PC-9 (cell line): Measurements from ENCODE around the gene PNKD. TPM values are rescaled to one million over a fixed set of nuclear protein-coding genes. Genes with fewer than 3 reads are reported as not detected.

Experiments used
- BruUV-seq: library from RNA; stranded (reverse); fragments of 400-500 nt; replicated peaks from 2 replicates; lab custom pipeline; 2021; lab: Mats Ljungman, UMichigan
- CTCF ChIA-PET: fragments of 300-600 bp; sonication (Branson Sonifier 250); formaldehyde crosslinking; loops from one replicate; lab custom pipeline; 2022; ENCODE audit warnings: antibody characterized with exemption; lab: Charles Lee
- POLR2A ChIA-PET: fragments of 300-600 bp; sonication (Branson Sonifier 250); formaldehyde crosslinking; loops from one replicate; lab custom pipeline; 2022; ENCODE audit warnings: antibody characterized with exemption; ENCODE audit not compliant: unreplicated experiment; lab: Charles Lee
- DNase-seq, 2 experiments: peaks; one replicate each; pipeline versions ENCODE4 v3.0.0 to v3.0.0-alpha.2; 2015 to 2022; ENCODE audit warnings: mixed read lengths in 1 of 2
- H2AFZ ChIP-seq: fragments of 200-600 bp; sonication (generic); 2 replicates; pipeline ENCODE4 v1.8.1; 2017; ENCODE audit warnings: antibody characterized with exemption
- H3F3A ChIP-seq: fragments of 200-600 bp; sonication (generic); 2 replicates; pipeline ENCODE4 v1.8.1; 2017; ENCODE audit warnings: antibody characterized with exemption, mild to moderate bottlenecking, low read depth; ENCODE audit not compliant: insufficient read depth
- H3K27ac ChIP-seq: fragments of 200-600 bp; sonication (generic); 2 replicates; pipeline ENCODE4 v1.6.1; 2016; ENCODE audit warnings: mixed run types
- H3K27me3 ChIP-seq: fragments of 200-600 bp; sonication (generic); 2 replicates; pipeline ENCODE4 v1.6.1; 2016; ENCODE audit warnings: low read depth, mixed run types; ENCODE audit not compliant: insufficient read depth
- H3K36me3 ChIP-seq: fragments of 200-600 bp; sonication (generic); 2 replicates; pipeline ENCODE4 v1.6.1; 2016; ENCODE audit warnings: low read depth, mixed run types
- H3K4me1 ChIP-seq: fragments of 200-600 bp; sonication (generic); replicated peaks from 2 replicates; pipeline ENCODE4 v1.6.1; 2016; ENCODE audit warnings: mixed run types; ENCODE audit not compliant: insufficient read depth
- H3K4me2 ChIP-seq: fragments of 200-600 bp; sonication (generic); 2 replicates; pipeline ENCODE4 v1.6.1; 2017; ENCODE audit warnings: mixed run types
- H3K4me3 ChIP-seq: fragments of 200-600 bp; sonication (generic); 2 replicates; pipeline ENCODE4 v1.6.1; 2016; ENCODE audit warnings: mixed run types
- H3K79me2 ChIP-seq: fragments of 200-600 bp; sonication (generic); 2 replicates; pipeline ENCODE4 v1.6.1; 2017; ENCODE audit warnings: low read depth, mixed run types
- H3K9me2 ChIP-seq: fragments of 200-600 bp; sonication (generic); 2 replicates; pipeline ENCODE4 v1.8.1; 2017; ENCODE audit warnings: mild to moderate bottlenecking; ENCODE audit not compliant: insufficient read depth
- H3K9me3 ChIP-seq: fragments of 200-600 bp; sonication (generic); 2 replicates; pipeline ENCODE4 v1.8.1; 2016; ENCODE audit warnings: low read depth; ENCODE audit not compliant: insufficient read depth
- H4K20me1 ChIP-seq: fragments of 200-600 bp; sonication (generic); 2 replicates; pipeline ENCODE4 v1.8.1; 2017; ENCODE audit not compliant: insufficient read depth
- CTCF ChIP-seq: fragments of 200-600 bp; sonication (generic); conservative IDR thresholded peaks from 2 replicates; pipeline ENCODE4 v1.6.1; 2017; ENCODE audit warnings: mixed run types, antibody characterized with exemption, mild to moderate bottlenecking, moderate library complexity
- EZH2 ChIP-seq: fragments of 200-600 bp; sonication (generic); IDR thresholded peaks from 2 replicates; pipeline ENCODE4 v1.8.0; 2017; ENCODE audit warnings: antibody characterized with exemption, low read depth
- intact Hi-C: fragments of 100-400 bp; cut with micrococcal nuclease; formaldehyde crosslinking; loops from one replicate; pipeline ENCODE4 v1.10.0; 2022; ENCODE audit not compliant: unreplicated experiment
- total RNA-seq: library from RNA; stranded (reverse); gene quantifications from 2 replicates; pipeline ENCODE4 v1.2.3, GENCODE V29; 2021

Gene PNKD
- total RNA-seq, 1 experiment from 2014 or later = 102 TPM

DNA sequence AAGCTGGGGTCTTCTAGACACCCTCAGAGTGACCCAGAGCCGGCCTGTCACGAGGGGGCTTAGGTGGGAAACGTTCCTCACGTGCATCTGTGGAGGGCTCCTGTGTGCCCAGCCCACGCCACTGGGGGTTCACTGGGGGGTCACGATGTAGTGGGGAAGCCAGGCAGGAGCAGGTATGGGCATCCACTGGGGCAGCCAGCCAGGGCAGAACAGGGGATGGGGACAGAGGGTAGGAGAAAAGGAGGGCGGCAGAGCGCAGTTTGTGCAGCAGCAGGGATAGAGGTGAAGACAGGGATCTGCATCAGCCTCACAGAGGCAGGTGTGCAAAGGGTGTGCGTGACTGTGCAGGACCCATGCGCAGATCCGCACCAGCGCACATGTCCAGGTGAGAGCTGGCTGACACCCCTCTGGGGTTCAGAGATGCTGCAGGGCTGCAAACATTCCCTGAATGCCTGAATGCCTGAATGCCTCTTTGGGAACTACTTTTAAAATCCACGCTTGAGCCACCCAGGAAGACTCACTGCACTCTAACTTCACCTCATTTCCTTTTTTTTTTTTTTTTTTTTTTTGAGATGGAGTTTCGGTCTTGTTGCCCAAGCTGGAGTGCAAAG is 10.0 kb downstream of the PNKD start:
- intact Hi-C loops = no loop called here
- Histone ChIP-seq H3F3A (peaks cover 44% of the 10 kb centered on the region), H3K27me3 (no peaks in the 10 kb centered on the region), H3K4me1 (peaks cover 44% of the 10 kb centered on the region), H3K9me3 (no peaks in the 10 kb centered on the region), H3K36me3 (peaks cover 27% of the 10 kb centered on the region), H2AFZ (no peak overlapping the region), H4K20me1 (no peaks in the 10 kb centered on the region), H3K4me3 (no peak overlapping the region), H3K79me2 (peaks cover 59% of the 10 kb centered on the region), H3K9me2 (no peaks in the 10 kb centered on the region), H3K4me2 (no peak overlapping the region), H3K27ac (no peak overlapping the region)
- DNase-seq = no peak
- BruUV-seq = no TSS peak
- CTCF ChIA-PET = no interaction called here
- POLR2A ChIA-PET = no interaction called here
- TF ChIP-seq EZH2 (no peak), CTCF (no peak)

DNA sequence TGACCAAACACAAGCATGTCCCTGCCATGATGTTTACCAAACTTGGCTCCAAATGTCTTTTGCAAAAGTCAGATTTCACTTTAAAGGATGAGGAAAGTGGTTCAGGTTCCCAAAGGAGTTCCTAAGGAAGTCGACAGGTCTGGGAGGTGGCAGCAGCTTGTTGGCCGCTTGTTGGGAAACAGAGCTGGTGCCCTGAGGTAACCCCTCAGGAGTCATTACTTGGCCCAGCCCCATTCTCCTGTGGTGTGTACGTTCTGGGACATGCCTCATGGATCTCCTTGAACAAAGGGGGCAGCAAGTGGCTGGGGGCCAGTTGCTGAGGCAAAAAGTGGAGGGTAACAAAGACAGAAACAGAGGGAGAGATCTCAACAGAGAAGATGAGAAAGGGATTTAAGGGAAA is 11.1 kb downstream of the PNKD start:
- intact Hi-C loops = no loop called here
- TF ChIP-seq EZH2 = no peak
- TF ChIP-seq CTCF = no peak
- Histone ChIP-seq H3K27ac (peak overlapping the region; percentile 98), H3K27me3 (no peaks in the 10 kb centered on the region), H3K36me3 (peaks cover 23% of the 10 kb centered on the region), H3K79me2 (peaks cover 70% of the 10 kb centered on the region), H3K9me2 (no peaks in the 10 kb centered on the region), H3K4me3 (peak overlapping the region; percentile 51), H3K4me1 (peaks cover 55% of the 10 kb centered on the region), H4K20me1 (no peaks in the 10 kb centered on the region), H3K4me2 (peak overlapping the region; percentile 94), H3K9me3 (no peaks in the 10 kb centered on the region), H3F3A (peaks cover 51% of the 10 kb centered on the region), H2AFZ (no peak overlapping the region)
- BruUV-seq = no TSS peak
- DNase-seq = peak; percentile 54 to 78
- ChIA-PET POLR2A (interaction anchor here (0.5 to 0.7 kb wide), 3 partner anchors 15 to 932 kb away, joined by 3 to 6 read pairs (median 5); no protein-coding TSS in a partner anchor), CTCF (interaction anchor here (1.0 kb wide), 1 partner anchor 115 kb away, joined by 5 read pairs; no protein-coding TSS in a partner anchor)

DNA sequence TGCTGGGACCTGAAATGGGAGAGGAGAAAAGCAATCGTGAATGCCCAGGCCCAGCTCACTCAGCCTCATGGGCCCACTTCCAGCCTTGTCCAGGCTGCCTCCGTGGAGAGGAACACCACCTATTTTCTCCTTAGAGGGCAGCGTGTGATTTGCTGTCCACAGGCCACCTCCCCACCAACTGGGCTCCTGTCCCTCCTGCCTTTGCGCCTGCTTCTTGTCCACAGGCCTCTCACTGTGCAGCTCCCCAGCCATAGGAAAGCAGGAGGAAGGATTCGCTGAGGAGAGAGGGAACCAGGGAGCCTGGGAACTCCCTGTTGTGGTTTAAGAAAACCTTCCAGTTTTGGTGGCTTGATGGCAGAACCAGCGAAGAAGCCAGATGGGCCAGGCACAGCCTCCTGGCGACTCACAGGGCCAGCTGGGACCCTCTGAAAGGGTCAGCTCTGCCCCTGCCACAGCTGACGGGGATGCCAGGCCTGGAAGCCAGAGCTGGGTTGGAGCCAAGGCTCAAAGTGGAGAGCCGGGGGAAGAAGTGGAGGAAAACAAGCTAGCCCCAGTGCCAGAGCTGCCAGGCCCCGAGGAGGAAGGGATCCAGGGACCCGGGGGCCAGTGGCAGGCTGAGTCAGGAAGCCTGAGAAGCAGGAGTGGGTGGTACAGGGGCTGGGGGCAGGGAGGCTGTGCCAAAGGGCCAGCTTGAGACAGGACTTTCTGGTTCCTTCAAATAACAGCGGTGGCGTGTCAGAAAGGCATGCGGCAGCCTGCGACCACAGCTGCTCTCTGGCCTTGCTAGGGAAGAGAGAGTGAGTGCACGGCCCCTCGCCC is 12.1 kb downstream of the PNKD start:
- H3K4me2 ChIP-seq = peak overlapping the region; percentile 94
- no peaks in the 10 kb centered on the region for H4K20me1 ChIP-seq
- ChIA-PET POLR2A (interaction anchor here (0.5 to 1.2 kb wide), 8 partner anchors 9 to 431 kb away, joined by 3 to 15 read pairs (median 6); no protein-coding TSS in a partner anchor), CTCF (interaction anchor here (1.0 to 1.4 kb wide), 5 partner anchors 9 to 114 kb away, joined by 3 to 6 read pairs (median 3); no protein-coding TSS in a partner anchor)
- no TSS peak for BruUV-seq
- H3K4me3 ChIP-seq = peak overlapping the region; percentile 51
- intact Hi-C loops = loop anchor here (1.0 kb wide), 1 partner anchor 16 kb away; no protein-coding TSS in a partner anchor
- H3K27me3 ChIP-seq = no peaks in the 10 kb centered on the region
- H3F3A ChIP-seq = peaks cover 59% of the 10 kb centered on the region
- H3K36me3 ChIP-seq = peaks cover 18% of the 10 kb centered on the region
- no peaks in the 10 kb centered on the region for H3K9me2 ChIP-seq
- DNase-seq = peak; percentile 95 to 96
- TF ChIP-seq CTCF = no peak
- no peak for TF ChIP-seq EZH2
- no peak overlapping the region for H2AFZ ChIP-seq
- H3K9me3 ChIP-seq = no peaks in the 10 kb centered on the region
- H3K4me1 ChIP-seq = peaks cover 63% of the 10 kb centered on the region
- peaks cover 72% of the 10 kb centered on the region for H3K79me2 ChIP-seq
- peak overlapping the region; percentile 98 for H3K27ac ChIP-seq
